ENCODE measurements around the gene FPGS.

- TF ChIP-seq GATA2 (IDR thresholded peaks at IDR 0.05; ENCODE audit: low read depth, low read length) (no peak), GATA3 (IDR thresholded peaks at IDR 0.05; ENCODE audit: low read depth, low read length) (no peak)
Observed at GRCh38 chr9:127832248-127832647, 29.6 kb downstream of the FPGS start.

Data from SH-SY5Y (cell line).